SK-N-SH (cell line): Measurements from ENCODE around the gene PRR15L. TPM values are rescaled to one million over a fixed set of nuclear protein-coding genes. Genes with fewer than 3 reads are reported as not detected.

Experiments
- CTCF ChIA-PET: fragments of 300-600, 350-600 bp; formaldehyde crosslinking; extraction: SDS; loops from one replicate; lab custom pipeline; 2021; lab: Yijun Ruan, JAX
- POLR2A ChIA-PET: fragments of 350-600 bp; sonication (Branson Sonifier 250); formaldehyde crosslinking; extraction: SDS; loops from one replicate; lab custom pipeline; 2020; ENCODE audit warnings: antibody characterized with exemption, inconsistent platforms; lab: Yijun Ruan, JAX
- DNase-seq: peaks from one replicate; pipeline ENCODE4 v3.0.0; 2012
- H2AFZ ChIP-seq: fragments of 200-600 bp; sonication (generic); 2 replicates; pipeline ENCODE4 v1.8.1; 2016; ENCODE audit warnings: antibody characterized with exemption, mild to moderate bottlenecking, low read depth
- H3F3A ChIP-seq: fragments of 200-600 bp; sonication (generic); replicated peaks from 2 replicates; pipeline ENCODE3; 2016; ENCODE audit warnings: antibody characterized with exemption, mild to moderate bottlenecking; ENCODE audit not compliant: insufficient read depth
- H3K27ac ChIP-seq, 2 experiments: fragments of 200-500 bp in 1 of 2; fragments of 200-600 bp in 1 of 2; sonication (Bioruptor generic) in 1 of 2; sonication (generic), shearing (Covaris generic) in 1 of 2; 2 replicates each; pipeline versions ENCODE4 v1.5.1 to v1.6.1; 2014 to 2016; ENCODE audit warnings: low read depth in 2 of 2, inconsistent platforms in 1 of 2, low read length in 1 of 2, mild to moderate bottlenecking in 1 of 2, mixed read lengths in 1 of 2
- H3K27me3 ChIP-seq: fragments of 200-600 bp; sonication (generic), shearing (Covaris generic); 2 replicates; pipeline ENCODE4 v1.6.1; 2016; ENCODE audit warnings: mixed run types; ENCODE audit not compliant: insufficient read depth
- H3K36me3 ChIP-seq, 2 experiments: fragments of 200-500 bp in 1 of 2; fragments of 200-600 bp in 1 of 2; sonication (Bioruptor generic) in 1 of 2; sonication (generic) in 1 of 2; replicated peaks in 1 of 2; 2 replicates each; pipeline versions ENCODE3 to v1.5.1; 2014 to 2016; ENCODE audit warnings: low read length in 1 of 2, mild to moderate bottlenecking in 1 of 2; ENCODE audit not compliant: insufficient read depth in 2 of 2, control insufficient read depth in 1 of 2
- H3K4me1 ChIP-seq, 2 experiments: fragments of 200-500 bp in 1 of 2; fragments of 200-600 bp in 1 of 2; sonication (Bioruptor generic) in 1 of 2; sonication (generic), shearing (Covaris generic) in 1 of 2; 2 replicates each; pipeline versions ENCODE4 v1.5.1 to v1.6.1; 2014 to 2016; ENCODE audit warnings: low read depth in 1 of 2, low read length in 1 of 2, mixed run types in 1 of 2; ENCODE audit not compliant: insufficient read depth in 2 of 2, control insufficient read depth in 1 of 2
- H3K4me2 ChIP-seq: fragments of 200-600 bp; sonication (generic), shearing (Covaris generic); 2 replicates; pipeline ENCODE4 v1.6.1; 2017; ENCODE audit warnings: mixed run types
- H3K4me3 ChIP-seq, 2 experiments: fragments of 200-500 bp in 1 of 2; fragments of 200-600 bp in 1 of 2; sonication (Bioruptor generic) in 1 of 2; sonication (generic), shearing (Covaris generic) in 1 of 2; 2 replicates each; pipeline versions ENCODE4 v1.5.1 to v1.8.1; 2014 to 2016; ENCODE audit warnings: low read depth in 2 of 2, inconsistent platforms in 1 of 2, low read length in 1 of 2, mild to moderate bottlenecking in 1 of 2, mixed read lengths in 1 of 2, moderate library complexity in 1 of 2
- H3K79me2 ChIP-seq: fragments of 200-600 bp; sonication (generic); 2 replicates; pipeline ENCODE4 v1.8.1; 2017; ENCODE audit warnings: mild to moderate bottlenecking; ENCODE audit not compliant: insufficient read depth
- H3K9ac ChIP-seq: fragments of 200-600 bp; sonication (generic); 2 replicates; pipeline ENCODE4 v1.6.1; 2017; ENCODE audit warnings: mixed run types
- H3K9me2 ChIP-seq: fragments of 200-600 bp; sonication (generic); 2 replicates; pipeline ENCODE4 v1.6.1; 2017; ENCODE audit warnings: mixed run types
- H3K9me3 ChIP-seq: fragments of 200-600 bp; sonication (generic); 2 replicates; pipeline ENCODE4 v1.6.1; 2017; ENCODE audit warnings: mixed run types, mild to moderate bottlenecking, moderate library complexity
- H4K20me1 ChIP-seq: fragments of 200-600 bp; sonication (generic); 2 replicates; pipeline ENCODE4 v1.6.1; 2017; ENCODE audit warnings: mild to moderate bottlenecking, mixed run types; ENCODE audit not compliant: insufficient read depth
- CTCF ChIP-seq: fragments of 200-600 bp; sonication (generic); IDR thresholded peaks from 2 replicates; pipeline ENCODE4 v1.6.1; 2017; ENCODE audit warnings: antibody characterized with exemption, mild to moderate bottlenecking, moderate library complexity
- ELF1 ChIP-seq: IDR thresholded peaks from 2 replicates; pipeline ENCODE4 v1.4.0; 2012
- EZH2phosphoT487 ChIP-seq: fragments of 200-600 bp; sonication (generic); IDR thresholded peaks from 2 replicates; pipeline ENCODE4 v1.6.1; 2017; ENCODE audit warnings: low read depth, mixed run types, mild to moderate bottlenecking, antibody characterized with exemption, moderate library complexity, borderline replicate concordance
- FOXJ3 ChIP-seq: sonication (generic); formaldehyde crosslinking; IDR thresholded peaks from 2 replicates; pipeline ENCODE4 v1.5.1; 2020; ENCODE audit warnings: mild to moderate bottlenecking, missing genetic modification reagents
- FOXM1 ChIP-seq: IDR thresholded peaks from 2 replicates; pipeline ENCODE4 v1.4.0; 2012; ENCODE audit warnings: low read depth, mild to moderate bottlenecking
- IRF3 ChIP-seq: fragments of 150-350 bp; IDR thresholded peaks from 2 replicates; pipeline ENCODE4 v1.6.1; 2016; ENCODE audit warnings: mild to moderate bottlenecking, low read depth, low read length
- USF1 ChIP-seq: IDR thresholded peaks from 2 replicates; pipeline ENCODE4 v1.4.0; 2012; ENCODE audit warnings: low read depth, borderline replicate concordance
- ZBTB33 ChIP-seq: IDR thresholded peaks from 2 replicates; pipeline ENCODE4 v1.4.0; 2012; ENCODE audit warnings: low read depth, borderline replicate concordance
- WGBS: methylation state at CpG from one replicate; pipeline ENCODE4 v1.1.6; 2017; ENCODE audit warnings: low lambda C conversion rate; 5-methylcytosine and 5-hydroxymethylcytosine counted together
- polyA plus RNA-seq, 3 experiments: library from polyadenylated mRNA; depleted of rRNA; stranded (reverse); fragments of >200 nt; gene quantifications; 2 replicates each; pipeline ENCODE4 v1.2.3, GENCODE V29; 2012

Gene PRR15L
- polyA plus RNA-seq, 1 of the 3 experiments (the other 2 are of a cell fraction): not detected

GRCh38 chr17:47973541-47973940, 15.9 kb upstream of the PRR15L start:
- TF ChIP-seq ELF1 (no peak), CTCF (no peak), ZBTB33 (no peak), FOXJ3 (CRISPR knock-in tag) (no peak), FOXM1 (no peak), USF1 (no peak), IRF3 (no peak), EZH2phosphoT487 (no peak)
- TF ChIP-seq, all 33 proteins: peak for 0
- Histone ChIP-seq H2AFZ (no peak overlapping the region), H3K9me3 (no peaks in the 10 kb centered on the region), H3K4me2 (no peak overlapping the region), H3K79me2 (peaks cover 23% of the 10 kb centered on the region), H3K9me2 (no peaks in the 10 kb centered on the region), H3K4me1 (peaks cover 15 to 22% of the 10 kb centered on the region in 2 experiments; a peak in 3 of 4 replicates), H3K27me3 (no peaks in the 10 kb centered on the region), H3K27ac (no peak overlapping the region), H4K20me1 (no peaks in the 10 kb centered on the region), H3K4me3 (no peak overlapping the region), H3F3A (no peaks in the 10 kb centered on the region), H3K36me3 (peaks cover 30 to 48% of the 10 kb centered on the region in 2 experiments), H3K9ac (no peak overlapping the region)
- ChIA-PET CTCF (interaction anchor here (1.1 to 41.8 kb wide), 5 partner anchors 35 to 130 kb away, joined by 3 to 1752 read pairs (median 19); partner anchors contain the start of genes PNPO and PRR15L), POLR2A (interaction anchor here (1.1 to 1.4 kb wide), 3 partner anchors 9 to 41 kb away, joined by 3 to 5 read pairs (median 3); no protein-coding TSS in a partner anchor)
- DNase-seq: no peak
- 98% methylated on average over 8 of the region's 8 CpGs for WGBS
